COLO668 (cell line): ENCODE data around the gene CYP2A13.
"Not testable (repeated sequence)": the region's sequence is repeated elsewhere in the genome, so short reads cannot be mapped to it uniquely, and the experiment has no call there.

ENCODE experiments used
- DNase-seq: peaks from one replicate; lab custom pipeline; 2025; ENCODE audit not compliant: unreplicated experiment; lab: John Stamatoyannopoulos, UW

The CYP2A13 gene, protein sequence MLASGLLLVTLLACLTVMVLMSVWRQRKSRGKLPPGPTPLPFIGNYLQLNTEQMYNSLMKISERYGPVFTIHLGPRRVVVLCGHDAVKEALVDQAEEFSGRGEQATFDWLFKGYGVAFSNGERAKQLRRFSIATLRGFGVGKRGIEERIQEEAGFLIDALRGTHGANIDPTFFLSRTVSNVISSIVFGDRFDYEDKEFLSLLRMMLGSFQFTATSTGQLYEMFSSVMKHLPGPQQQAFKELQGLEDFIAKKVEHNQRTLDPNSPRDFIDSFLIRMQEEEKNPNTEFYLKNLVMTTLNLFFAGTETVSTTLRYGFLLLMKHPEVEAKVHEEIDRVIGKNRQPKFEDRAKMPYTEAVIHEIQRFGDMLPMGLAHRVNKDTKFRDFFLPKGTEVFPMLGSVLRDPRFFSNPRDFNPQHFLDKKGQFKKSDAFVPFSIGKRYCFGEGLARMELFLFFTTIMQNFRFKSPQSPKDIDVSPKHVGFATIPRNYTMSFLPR

GRCh38 chr19:41088151-41088550 is at the start of gene CYP2A13:
Gene CYP2A13, plus strand, starts transcription at chr19:41088451. Its CDS starts 21 bp downstream, at chr19:41088472.
- no peak for DNase-seq

DNA sequence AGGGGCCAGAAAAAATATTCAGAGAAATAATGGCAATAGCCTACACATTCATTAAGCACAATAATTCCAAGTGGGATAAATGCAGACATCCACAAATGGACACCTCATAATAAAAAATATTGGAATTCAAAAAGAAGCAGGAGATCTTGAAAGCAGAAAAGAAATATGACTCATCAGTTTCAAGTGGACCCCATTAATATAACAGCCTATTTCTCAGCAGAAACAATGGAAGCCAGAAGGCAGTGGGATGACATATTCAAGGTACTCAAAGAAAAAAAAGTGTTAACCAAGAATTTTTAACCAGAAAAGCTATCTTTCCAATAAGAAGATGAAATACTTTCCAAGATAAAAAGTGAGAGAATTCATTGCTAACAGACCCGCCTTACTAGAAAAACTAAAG is 48.4 kb upstream of the CYP2A13 start:
- no peak for DNase-seq

DNA sequence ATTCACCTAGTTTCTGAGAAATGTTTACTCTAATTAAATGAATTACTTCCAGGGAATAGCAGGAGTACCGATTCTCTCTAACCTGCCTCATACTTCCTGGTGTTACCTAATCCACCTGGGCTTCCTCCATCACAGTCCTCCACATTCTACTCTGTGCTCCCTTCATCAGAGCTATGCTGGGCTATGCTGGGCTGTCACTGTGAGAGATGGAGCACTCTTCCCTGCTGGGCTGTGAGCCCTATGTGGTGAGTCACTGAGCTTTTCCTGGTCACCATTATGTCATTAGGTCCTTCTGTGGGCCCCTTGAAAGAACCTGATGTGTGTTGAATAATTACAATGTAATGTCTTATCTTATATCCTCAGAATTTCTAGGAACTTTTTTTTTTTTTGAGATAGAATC is 43.2 kb upstream of the CYP2A13 start:
- not testable (repeated sequence) for DNase-seq

DNA sequence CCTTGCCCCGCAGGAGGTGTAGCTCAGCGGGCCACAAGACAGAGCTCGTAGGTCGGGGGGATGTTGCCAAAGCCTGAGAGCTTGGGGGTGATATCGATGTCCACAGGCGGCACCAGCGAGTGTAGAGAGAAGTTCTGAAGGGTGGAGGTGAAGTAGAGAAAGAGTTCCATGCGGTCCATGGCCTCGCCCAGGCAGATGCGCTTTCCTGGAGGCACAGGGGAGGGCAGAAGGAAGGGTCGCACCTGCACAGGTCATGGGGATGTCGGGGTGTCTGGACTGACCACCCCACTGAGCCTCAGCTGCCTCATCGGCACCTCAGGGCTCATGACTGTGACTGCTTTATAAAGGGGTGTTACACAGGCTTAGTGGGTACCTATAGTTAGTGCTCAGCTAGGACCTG is 37.8 kb upstream of the CYP2A13 start:
- no peak for DNase-seq

- DNase-seq, result not testable (repeated sequence)
Observed at GRCh38 chr19:41052162-41052561, 36.1 kb upstream of the CYP2A13 start.

DNA sequence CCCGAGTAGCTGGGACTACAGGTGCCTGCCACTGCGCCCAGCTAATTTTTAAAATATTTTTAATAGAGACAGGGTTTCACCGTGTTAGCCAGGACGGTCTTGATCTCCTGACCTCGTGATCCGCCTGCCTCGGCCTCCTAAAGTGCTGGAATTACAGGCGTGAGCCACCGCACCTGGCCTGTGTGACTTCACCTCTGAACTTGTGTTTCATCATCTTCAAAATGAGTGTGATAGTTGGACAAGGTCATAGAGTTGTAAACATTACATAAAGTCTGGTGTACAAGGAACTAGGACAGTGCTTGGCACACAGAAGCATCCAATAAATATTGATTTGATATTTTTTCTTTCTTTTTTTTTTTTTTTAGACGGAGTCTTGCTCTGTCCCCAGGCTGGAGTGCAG is 34.9 kb upstream of the CYP2A13 start:
- DNase-seq, result not testable (repeated sequence)

DNA sequence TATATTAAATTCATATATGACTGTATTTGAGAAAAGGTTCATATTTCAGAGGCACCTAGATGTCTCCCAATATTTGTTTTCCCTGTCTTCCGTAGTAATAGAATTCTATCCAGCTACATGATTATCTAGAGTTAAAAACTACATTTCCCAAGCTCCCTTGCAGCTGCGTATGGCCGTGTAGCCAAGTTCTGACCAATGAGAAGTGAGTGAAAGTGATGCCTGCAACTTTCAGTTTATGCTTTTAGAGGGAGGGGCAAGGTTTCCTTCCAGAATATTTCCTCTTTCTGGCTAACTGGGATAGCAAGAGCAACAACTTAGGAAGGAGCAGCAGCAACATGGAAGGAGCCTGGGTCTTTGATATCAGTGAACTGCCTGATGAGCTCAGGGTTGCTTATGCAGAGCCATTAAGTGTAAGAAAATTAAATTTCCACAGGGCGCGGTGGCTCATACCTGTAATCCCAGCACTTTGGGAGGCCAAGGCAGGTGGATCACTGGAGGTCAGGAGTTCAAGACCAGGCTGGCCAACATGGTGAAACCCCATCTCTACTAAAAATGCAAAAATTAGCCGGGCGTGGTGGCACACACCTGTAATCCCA is 23.2 kb upstream of the CYP2A13 start:
- no peak for DNase-seq

- DNase-seq, result no peak
Observed at GRCh38 chr19:41076286-41076685, 12.0 kb upstream of the CYP2A13 start.

- no peak for DNase-seq
Observed at GRCh38 chr19:41083516-41083915, 4.7 kb upstream of the CYP2A13 start.

GRCh38 chr19:41085748-41086415 is 2.4 kb upstream of the CYP2A13 start:
- DNase-seq, result no peak

GRCh38 chr19:41089959-41090358 is 1.7 kb downstream of the CYP2A13 start:
- DNase-seq, result no peak

- DNase-seq, result no peak
Observed at GRCh38 chr19:41095703-41096102, 7.5 kb downstream of the CYP2A13 start.

DNA sequence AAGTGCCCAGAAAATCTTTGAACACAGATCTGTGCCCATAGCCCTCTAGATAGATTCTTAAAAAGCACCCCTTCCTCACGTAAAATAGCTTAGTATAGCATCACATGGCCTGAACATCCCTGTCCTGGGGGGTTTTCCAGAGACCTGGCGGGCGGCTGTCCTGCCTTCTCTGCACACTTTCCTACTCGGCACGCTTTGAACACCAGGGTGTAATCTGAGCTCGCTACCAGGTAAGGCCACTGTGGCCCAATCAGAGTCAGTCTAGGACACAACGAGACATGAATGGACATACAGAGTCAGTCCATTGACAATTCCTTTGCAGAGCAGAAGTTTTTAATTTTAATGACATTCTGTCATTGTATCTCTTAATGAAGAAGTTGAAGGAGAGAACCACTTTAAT is 8.1 kb downstream of the CYP2A13 start:
- DNase-seq, result no peak

GRCh38 chr19:41097302-41097701 is 9.1 kb downstream of the CYP2A13 start:
- DNase-seq, result no peak

GRCh38 chr19:41098762-41099161 is 10.5 kb downstream of the CYP2A13 start:
- no peak for DNase-seq

DNA sequence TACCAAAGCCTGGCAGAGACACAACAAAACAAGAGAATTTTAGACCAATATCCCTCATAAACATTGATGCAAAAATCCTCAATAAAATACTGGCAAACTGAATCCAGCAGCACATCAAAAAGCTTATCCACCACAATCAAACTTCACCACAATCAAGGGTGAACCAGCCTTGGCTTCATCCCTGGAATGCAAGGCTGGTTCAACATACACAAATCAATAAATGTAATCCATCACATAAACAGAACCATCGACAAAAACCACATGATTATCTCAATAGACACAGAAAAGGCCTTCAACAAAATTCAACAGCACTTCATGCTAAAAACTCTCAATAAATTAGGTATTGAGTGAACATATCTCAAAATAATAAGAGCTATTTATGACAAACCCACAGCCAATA is 14.0 kb downstream of the CYP2A13 start:
- DNase-seq, result not testable (repeated sequence)

DNA sequence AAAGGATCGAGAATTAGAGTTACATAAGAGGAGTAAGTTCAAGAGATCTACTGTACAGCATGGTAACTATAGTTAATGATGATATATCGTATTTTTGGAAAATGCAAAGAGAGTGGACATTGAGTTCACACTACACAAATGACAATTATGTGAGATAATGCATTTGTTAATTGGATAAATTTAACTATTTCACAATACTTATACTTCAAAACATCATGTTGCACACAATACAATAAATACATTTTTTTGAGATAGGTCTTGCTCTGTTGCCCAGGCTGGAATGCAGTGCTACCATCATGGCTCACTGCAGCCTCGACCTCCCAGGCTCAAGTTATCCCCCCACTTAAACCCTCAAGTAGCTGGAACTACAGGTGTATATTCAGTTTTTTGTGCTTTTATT is 17.9 kb downstream of the CYP2A13 start:
- DNase-seq, result no peak

- no peak for DNase-seq
Observed at GRCh38 chr19:41111296-41111695, 23.0 kb downstream of the CYP2A13 start.

DNA sequence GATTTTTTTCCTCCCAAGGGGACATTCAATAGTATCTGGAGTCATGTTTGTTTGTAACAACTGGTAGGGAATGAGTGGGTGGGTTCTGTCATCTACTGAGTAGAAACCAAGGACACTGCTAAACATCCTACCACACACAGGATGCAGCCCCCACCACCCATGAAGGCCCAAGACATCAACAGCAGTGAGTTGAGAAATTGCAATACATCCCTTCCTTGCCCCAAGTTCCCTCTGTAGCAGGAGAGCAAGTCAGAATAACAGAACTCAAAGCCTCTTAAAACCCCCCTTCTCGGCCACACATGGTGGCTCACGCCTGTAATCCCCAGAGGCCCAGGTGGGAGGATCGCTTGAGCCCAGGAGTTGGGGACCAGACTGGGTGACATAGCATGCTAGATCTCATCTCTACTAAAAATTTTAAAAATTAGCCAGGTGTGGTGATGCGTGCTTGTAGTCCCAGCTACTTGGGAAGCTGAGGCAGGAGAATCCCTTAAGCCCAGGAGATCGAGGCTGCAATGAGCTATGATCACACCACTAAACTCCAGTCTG is 23.6 kb downstream of the CYP2A13 start:
- DNase-seq, result no peak

- no peak for DNase-seq
Observed at GRCh38 chr19:41112728-41113290, 24.6 kb downstream of the CYP2A13 start.

DNA sequence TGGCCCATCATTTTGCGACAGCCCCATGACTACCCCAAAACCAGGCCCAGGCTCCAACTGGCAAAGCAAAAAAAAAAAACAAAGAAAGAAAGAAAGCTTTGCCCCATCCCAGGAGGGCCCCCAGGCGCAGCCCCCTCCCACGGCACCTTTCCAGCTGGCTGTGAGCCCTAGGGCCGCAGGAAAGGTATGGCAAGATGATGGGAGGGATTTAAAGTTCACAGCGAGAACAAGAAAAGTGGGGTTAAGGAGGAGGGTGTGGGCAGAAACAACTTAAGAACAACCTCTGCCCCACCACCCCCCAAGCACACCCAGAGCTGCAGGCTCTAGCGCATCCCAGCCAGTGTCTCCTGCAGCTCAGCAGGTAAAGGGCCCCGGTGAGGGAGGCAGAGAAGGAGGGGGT is 25.9 kb downstream of the CYP2A13 start, which contains the start of gene CYP2F1:
TSS of gene CYP2F1 (plus strand) at position 301 of the 400 bp plus-strand sequence. CDS start 1,757 bp downstream, outside the sequence.
- no peak for DNase-seq
